H9 (cell line): ENCODE results near the gene RPS6KA4. TPM values are rescaled to one million over a fixed set of nuclear protein-coding genes. Genes with fewer than 3 reads are reported as not detected.
A peak's percentile ranks its signal among the peaks of the same experiment; 100 is the strongest.

Experiments used
- DNase-seq: peaks from one replicate; pipeline ENCODE4 v3.0.0-alpha.2; 2017
- H2AFZ ChIP-seq: one replicate; pipeline ENCODE4 v1.6.1; 2013; ENCODE audit warnings: mild to moderate bottlenecking, low read length, control low read depth, moderate library complexity
- H2AK5ac ChIP-seq: 2 replicates; pipeline ENCODE4 v1.6.1; 2013; ENCODE audit warnings: low read length, control low read depth, mixed read lengths; ENCODE audit not compliant: insufficient read length
- H2BK120ac ChIP-seq: one replicate; pipeline ENCODE4 v1.6.1; 2013; ENCODE audit warnings: low read depth, mild to moderate bottlenecking, low read length, control low read depth, inconsistent platforms; ENCODE audit not compliant: poor library complexity, severe bottlenecking
- H2BK12ac ChIP-seq: 2 replicates; pipeline ENCODE4 v1.6.1; 2013; ENCODE audit warnings: low read length, control low read depth, mixed read lengths, low read depth; ENCODE audit not compliant: insufficient read length
- H2BK15ac ChIP-seq: 2 replicates; pipeline ENCODE4 v1.6.1; 2013; ENCODE audit warnings: low read depth, low read length, control low read depth
- H2BK20ac ChIP-seq: one replicate; pipeline ENCODE4 v1.6.1; 2013; ENCODE audit warnings: low read depth, mild to moderate bottlenecking, low read length, control low read depth, inconsistent platforms; ENCODE audit not compliant: poor library complexity, severe bottlenecking
- H2BK5ac ChIP-seq: 2 replicates; pipeline ENCODE4 v1.6.1; 2013; ENCODE audit warnings: low read length, control low read depth, mixed read lengths; ENCODE audit not compliant: insufficient read length
- H3K14ac ChIP-seq: 2 replicates; pipeline ENCODE4 v1.6.1; 2013; ENCODE audit warnings: low read length, control low read depth; ENCODE audit not compliant: insufficient read depth
- H3K18ac ChIP-seq: 2 replicates; pipeline ENCODE4 v1.6.1; 2013; ENCODE audit warnings: low read depth, mild to moderate bottlenecking, mixed read lengths, low read length, control low read depth; ENCODE audit not compliant: insufficient read length
- H3K23ac ChIP-seq: 2 replicates; pipeline ENCODE4 v1.6.1; 2013; ENCODE audit warnings: low read length, control low read depth, mixed read lengths, low read depth; ENCODE audit not compliant: insufficient read length
- H3K23me2 ChIP-seq: 2 replicates; pipeline ENCODE4 v1.6.1; 2013; ENCODE audit warnings: low read depth, mild to moderate bottlenecking, mixed read lengths, low read length, control low read depth; ENCODE audit not compliant: insufficient read length, poor library complexity, severe bottlenecking
- H3K27ac ChIP-seq: 2 replicates; pipeline ENCODE4 v1.5.1; 2013; ENCODE audit warnings: low read length, control low read depth, mixed read lengths, low read depth; ENCODE audit not compliant: insufficient read length
- H3K27me3 ChIP-seq: 2 replicates; pipeline ENCODE4 v1.6.1; 2013; ENCODE audit warnings: low read length, control low read depth, inconsistent platforms; ENCODE audit not compliant: insufficient read depth
- H3K4ac ChIP-seq: 2 replicates; pipeline ENCODE4 v1.6.1; 2013; ENCODE audit warnings: low read depth, mild to moderate bottlenecking, control low read depth, inconsistent platforms, low read length, moderate library complexity
- H3K4me1 ChIP-seq: 2 replicates; pipeline ENCODE4 v1.6.1; 2013; ENCODE audit warnings: low read length, control low read depth, inconsistent platforms; ENCODE audit not compliant: insufficient read depth
- H3K4me2 ChIP-seq: 2 replicates; pipeline ENCODE4 v1.6.1; 2013; ENCODE audit warnings: low read length, control low read depth, mixed read lengths; ENCODE audit not compliant: insufficient read length, insufficient read depth
- H3K56ac ChIP-seq: 2 replicates; pipeline ENCODE4 v1.6.1; 2013; ENCODE audit warnings: low read depth, mild to moderate bottlenecking, mixed read lengths, low read length, control low read depth; ENCODE audit not compliant: insufficient read length
- H3K79me1 ChIP-seq: 2 replicates; pipeline ENCODE4 v1.6.1; 2013; ENCODE audit warnings: low read depth, mild to moderate bottlenecking, moderate library complexity, low read length, control low read depth, inconsistent platforms; ENCODE audit not compliant: insufficient read depth, poor library complexity, severe bottlenecking
- H3K79me2 ChIP-seq: 2 replicates; pipeline ENCODE4 v1.6.1; 2013; ENCODE audit warnings: low read length, control low read depth, inconsistent platforms; ENCODE audit not compliant: insufficient read depth
- H3K9ac ChIP-seq: 2 replicates; pipeline ENCODE4 v1.6.1; 2013; ENCODE audit warnings: low read length, control low read depth, mixed read lengths; ENCODE audit not compliant: insufficient read length; ENCODE audit errors: extremely low read depth
- H3K9me3 ChIP-seq: one replicate; pipeline ENCODE4 v1.6.1; 2013; ENCODE audit warnings: low read depth, low read length, inconsistent platforms; ENCODE audit not compliant: control insufficient read depth
- H3T11ph ChIP-seq: one replicate; pipeline ENCODE4 v1.6.1; 2013; ENCODE audit warnings: mild to moderate bottlenecking, low read length, control low read depth, inconsistent platforms
- H4K20me1 ChIP-seq: one replicate; pipeline ENCODE4 v1.6.1; 2013; ENCODE audit not compliant: control insufficient read depth, insufficient read length, insufficient read depth
- H4K5ac ChIP-seq: 2 replicates; pipeline ENCODE4 v1.6.1; 2013; ENCODE audit warnings: low read depth, mild to moderate bottlenecking, mixed read lengths, low read length, control low read depth; ENCODE audit not compliant: insufficient read length
- H4K8ac ChIP-seq: replicated peaks from 2 replicates; pipeline ENCODE4 v1.6.1; 2013; ENCODE audit warnings: low read length, control low read depth, mixed read lengths, low read depth; ENCODE audit not compliant: insufficient read length
- H4K91ac ChIP-seq: 2 replicates; pipeline ENCODE4 v1.6.1; 2013; ENCODE audit warnings: low read depth, mild to moderate bottlenecking, moderate library complexity, mixed read lengths, low read length, control low read depth; ENCODE audit not compliant: insufficient read length
- H3K27ac Mint-ChIP-seq, 3 experiments: 2 replicates in 2 of 3; 3 replicates in 1 of 3; pipeline ENCODE4 v1.8.0; 2020 to 2021; ENCODE audit warnings: mixed read lengths in 3 of 3, mild to moderate bottlenecking in 1 of 3, moderate library complexity in 1 of 3
- H3K27me3 Mint-ChIP-seq: 2 replicates; pipeline ENCODE4 v1.8.0; 2021; ENCODE audit warnings: low read depth, mild to moderate bottlenecking, moderate library complexity, mixed read lengths
- H3K36me3 Mint-ChIP-seq, 3 experiments: 2 replicates in 2 of 3; 3 replicates in 1 of 3; pipeline ENCODE4 v1.8.0; 2020 to 2021; ENCODE audit warnings: low read depth in 3 of 3, mixed read lengths in 3 of 3; ENCODE audit not compliant: insufficient read depth in 1 of 3
- H3K4me1 Mint-ChIP-seq, 2 experiments: 2 replicates each; pipeline ENCODE4 v1.8.0; 2020; ENCODE audit warnings: mixed read lengths in 2 of 2
- H3K4me3 Mint-ChIP-seq, 2 experiments: 2 replicates in 1 of 2; 3 replicates in 1 of 2; pipeline ENCODE4 v1.8.0; 2020 to 2021; ENCODE audit warnings: mild to moderate bottlenecking in 2 of 2, mixed read lengths in 2 of 2, moderate library complexity in 1 of 2
- H3K9me3 Mint-ChIP-seq, 2 experiments: 2 replicates in 1 of 2; 3 replicates in 1 of 2; pipeline ENCODE4 v1.8.0; 2020; ENCODE audit warnings: mild to moderate bottlenecking in 2 of 2, mixed read lengths in 2 of 2, moderate library complexity in 1 of 2
- CTCF ChIP-seq: fragments of 200-600 bp; sonication (generic); conservative IDR thresholded peaks from 3 replicates; pipeline ENCODE4 v1.8.0; 2021; ENCODE audit warnings: antibody characterized with exemption, mild to moderate bottlenecking
- WGBS: extraction: QIAGEN DNeasy Blood & Tissue Kit; methylation state at CpG from one replicate; pipeline ENCODE4 v1.1.7; 2013; ENCODE audit warnings: missing lambda C conversion rate, low lambda C conversion rate, mixed read lengths; ENCODE audit not compliant: insufficient read length; ENCODE audit errors: extremely low coverage; 5-methylcytosine and 5-hydroxymethylcytosine counted together
- total RNA-seq: library from RNA; stranded (reverse); gene quantifications from 2 replicates; pipeline ENCODE4 v1.2.1, GENCODE V29; 2021

The RPS6KA4 gene
- total RNA-seq, 1 experiment from 2014 or later: 10.8 TPM

GRCh38 chr11:64330888-64331287 lies 28.1 kb upstream of the RPS6KA4 start:
- Histone ChIP-seq H3K23me2 (no peaks in the 10 kb centered on the region), H3K14ac (no peak overlapping the region), H2BK15ac (no peak overlapping the region), H3K4me2 (no peak overlapping the region), H3K79me1 (no peaks in the 10 kb centered on the region), H3T11ph (no peak overlapping the region), H4K5ac (no peak overlapping the region), H3K9ac (no peak overlapping the region), H3K9me3 (no peaks in the 10 kb centered on the region), H2BK20ac (no peak overlapping the region), H3K56ac (no peak overlapping the region), H2BK12ac (no peak overlapping the region), H4K20me1 (no peaks in the 10 kb centered on the region), H2AK5ac (no peak overlapping the region), H2AFZ (no peak overlapping the region), H4K91ac (no peak overlapping the region), H3K27ac (no peak overlapping the region), H3K18ac (no peak overlapping the region), H3K23ac (no peak overlapping the region), H2BK5ac (no peak overlapping the region), H3K4me1 (peaks cover 2% of the 10 kb centered on the region; the same call in 1 of the 2 replicates), H4K8ac (no peak overlapping the region), H3K27me3 (no peaks in the 10 kb centered on the region), H2BK120ac (no peak overlapping the region), H3K79me2 (no peaks in the 10 kb centered on the region), H3K4ac (no peak overlapping the region)
- no peaks in the 10 kb centered on the region for H3K36me3 Mint-ChIP-seq
- H3K4me1 Mint-ChIP-seq: peaks cover 12 to 15% of the 10 kb centered on the region in 2 experiments
- H3K27ac Mint-ChIP-seq: peak overlapping the region in 2 of 3 experiments; percentile 61; a peak in 1 of 7 replicates
- DNase-seq: no peak
- H3K9me3 Mint-ChIP-seq: no peaks in the 10 kb centered on the region
- H3K27me3 Mint-ChIP-seq: peaks cover 5% of the 10 kb centered on the region
- H3K4me3 Mint-ChIP-seq: peak overlapping the region in 1 of 2 experiments; percentile 60; a peak in 1 of 5 replicates
- TF ChIP-seq CTCF: no peak
- no CpG with 5 or more reads among the region's 11 CpGs for WGBS
